Measurements from ENCODE around the gene PBRM1.

PBRM1 gene

GRCh38 chr3:52521881-52522650 is 163.6 kb downstream of the PBRM1 start:
- no peak for DNase-seq

GRCh38 chr3:52521488-52521824 is 164.3 kb downstream of the PBRM1 start:
- no peak for DNase-seq

GRCh38 chr3:52520716-52521487 is 164.8 kb downstream of the PBRM1 start:
- no peak for DNase-seq

- DNase-seq, result no peak
Measured at GRCh38 chr3:52520141-52520667, 165.5 kb downstream of the PBRM1 start.

GRCh38 chr3:52519445-52520140 is 166.1 kb downstream of the PBRM1 start:
- DNase-seq, result no peak

GRCh38 chr3:52518723-52519444 is 166.8 kb downstream of the PBRM1 start:
- peak; percentile 19 for DNase-seq

GRCh38 chr3:52517796-52518722 is 167.7 kb downstream of the PBRM1 start:
- DNase-seq, result no peak

- DNase-seq, result no peak
Measured at GRCh38 chr3:52516509-52517195, 169.1 kb downstream of the PBRM1 start.

GRCh38 chr3:52515192-52515591 is 170.5 kb downstream of the PBRM1 start:
- DNase-seq, result no peak

GRCh38 chr3:52514576-52514975 is 171.1 kb downstream of the PBRM1 start:
- no peak for DNase-seq

GRCh38 chr3:52513281-52513680 is 172.4 kb downstream of the PBRM1 start:
- no peak for DNase-seq

- no peak for DNase-seq
Measured at GRCh38 chr3:52512727-52513126, 173.0 kb downstream of the PBRM1 start.

- no peak for DNase-seq
Measured at GRCh38 chr3:52512105-52512504, 173.6 kb downstream of the PBRM1 start.

GRCh38 chr3:52511509-52511908 is 174.2 kb downstream of the PBRM1 start:
- DNase-seq, result no peak

GRCh38 chr3:52509753-52510328 is 175.9 kb downstream of the PBRM1 start:
- no peak for DNase-seq

- DNase-seq, result peak; percentile 75
Measured at GRCh38 chr3:52507359-52507758, 178.4 kb downstream of the PBRM1 start.

GRCh38 chr3:52506266-52506966 is 179.3 kb downstream of the PBRM1 start:
- DNase-seq, result no peak

GRCh38 chr3:52504977-52505376 is 180.7 kb downstream of the PBRM1 start:
- DNase-seq, result no peak

GRCh38 chr3:52503788-52504424 is 181.8 kb downstream of the PBRM1 start:
- no peak for DNase-seq

Data from EL (cell line).